Inflammatory macrophage treated with lipopolysaccharide for 4 hours (primary cell): Measurements from ENCODE around the gene MAP4K4.
"Not testable (repeated sequence)": the region's sequence is repeated elsewhere in the genome, so short reads cannot be mapped to it uniquely, and the experiment has no call there.

Experiments used
- DNase-seq: peaks from one replicate; pipeline ENCODE4 v3.0.0-alpha.2; 2020

The MAP4K4 gene

GRCh38 chr2:101935764-101936163 is 238.3 kb downstream of the MAP4K4 start:
- DNase-seq, result not testable (repeated sequence)

- DNase-seq, result no peak
Measured at GRCh38 chr2:101942851-101943250, 245.3 kb downstream of the MAP4K4 start.
